ENCODE measurements around the gene LGALS14.

- TF ChIP-seq CTCF (IDR thresholded peaks at IDR 0.05), result no peak
- TF ChIP-seq POLR2A (IDR thresholded peaks at IDR 0.05), result no peak
Observed at GRCh38 chr19:39752390-39752789, 48.1 kb downstream of the LGALS14 start.
